COLO829 (cell line): ENCODE results near the gene LRMDA.
"Not testable (repeated sequence)": the region's sequence is repeated elsewhere in the genome, so short reads cannot be mapped to it uniquely, and the experiment has no call there.

ENCODE experiments used
- DNase-seq: peaks from one replicate; pipeline ENCODE4 v3.0.0; 2012; ENCODE audit warnings: low spot score

Gene LRMDA

DNA sequence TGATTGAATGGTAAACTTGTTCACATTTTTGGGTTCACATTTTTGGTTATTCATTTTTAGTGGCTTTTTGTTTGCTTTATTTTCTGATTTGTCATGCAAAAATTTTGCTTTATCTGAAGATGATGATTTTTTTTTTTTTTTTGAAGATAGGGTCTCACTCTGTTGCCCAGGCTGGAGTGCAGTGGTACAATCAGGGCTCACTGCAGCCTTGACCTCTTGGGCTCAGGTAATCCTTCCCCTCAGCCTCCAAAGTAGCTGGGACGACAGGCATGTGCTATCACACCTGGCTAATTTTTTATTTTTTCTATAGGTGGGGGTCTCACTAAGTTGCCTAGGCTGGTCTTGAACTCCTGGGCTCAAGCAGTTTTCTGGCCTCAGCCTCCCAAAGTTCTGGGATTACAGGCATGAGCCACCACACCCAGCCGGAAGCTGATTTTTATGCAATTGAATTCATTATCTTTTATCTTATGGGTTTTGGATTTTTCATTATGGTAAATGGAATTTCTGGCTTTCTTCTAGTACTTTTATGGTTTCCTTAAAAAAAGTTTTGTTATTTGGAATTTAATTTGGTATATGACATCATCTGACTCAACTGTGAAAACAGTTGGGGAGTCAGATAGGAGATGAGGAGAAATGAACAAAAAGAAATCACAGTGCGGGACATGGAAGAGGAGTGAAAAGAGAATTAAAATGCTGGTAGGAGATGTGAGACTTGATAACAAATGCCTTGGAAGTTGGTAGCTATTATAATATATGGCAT lies 158.7 kb downstream of the LRMDA start:
- DNase-seq = no peak

DNA sequence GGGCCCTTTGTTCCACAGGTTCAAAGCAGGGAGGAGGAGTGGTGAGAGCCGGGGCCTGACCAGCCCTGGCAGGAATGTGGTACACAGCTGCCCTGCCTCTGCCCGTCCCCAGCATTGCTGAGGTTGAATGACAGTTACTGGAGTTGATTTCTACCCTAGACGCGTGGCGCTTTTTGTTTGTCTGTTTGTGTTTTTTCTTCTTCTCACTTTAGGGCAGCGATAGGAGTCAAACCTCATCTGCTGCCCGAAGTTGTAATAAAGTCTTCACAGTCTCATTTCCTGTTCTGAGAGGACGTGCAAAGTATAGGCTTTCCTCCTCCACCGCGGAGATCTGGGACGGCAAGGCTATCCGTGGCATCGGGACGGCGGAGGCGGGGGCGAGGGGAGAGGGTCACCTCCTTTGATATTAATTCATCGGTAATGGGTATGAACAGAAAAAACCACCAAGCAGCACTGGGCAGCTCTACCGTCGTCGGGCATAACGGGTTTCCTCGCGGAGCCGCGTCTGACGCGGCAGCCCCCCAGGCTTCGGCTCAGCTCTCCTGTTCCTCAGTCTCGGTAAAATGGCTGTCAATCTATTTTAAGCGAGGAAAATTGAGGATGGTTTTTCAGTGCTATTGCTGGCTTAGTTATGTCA lies 160.8 kb downstream of the LRMDA start:
- DNase-seq = no peak

DNA sequence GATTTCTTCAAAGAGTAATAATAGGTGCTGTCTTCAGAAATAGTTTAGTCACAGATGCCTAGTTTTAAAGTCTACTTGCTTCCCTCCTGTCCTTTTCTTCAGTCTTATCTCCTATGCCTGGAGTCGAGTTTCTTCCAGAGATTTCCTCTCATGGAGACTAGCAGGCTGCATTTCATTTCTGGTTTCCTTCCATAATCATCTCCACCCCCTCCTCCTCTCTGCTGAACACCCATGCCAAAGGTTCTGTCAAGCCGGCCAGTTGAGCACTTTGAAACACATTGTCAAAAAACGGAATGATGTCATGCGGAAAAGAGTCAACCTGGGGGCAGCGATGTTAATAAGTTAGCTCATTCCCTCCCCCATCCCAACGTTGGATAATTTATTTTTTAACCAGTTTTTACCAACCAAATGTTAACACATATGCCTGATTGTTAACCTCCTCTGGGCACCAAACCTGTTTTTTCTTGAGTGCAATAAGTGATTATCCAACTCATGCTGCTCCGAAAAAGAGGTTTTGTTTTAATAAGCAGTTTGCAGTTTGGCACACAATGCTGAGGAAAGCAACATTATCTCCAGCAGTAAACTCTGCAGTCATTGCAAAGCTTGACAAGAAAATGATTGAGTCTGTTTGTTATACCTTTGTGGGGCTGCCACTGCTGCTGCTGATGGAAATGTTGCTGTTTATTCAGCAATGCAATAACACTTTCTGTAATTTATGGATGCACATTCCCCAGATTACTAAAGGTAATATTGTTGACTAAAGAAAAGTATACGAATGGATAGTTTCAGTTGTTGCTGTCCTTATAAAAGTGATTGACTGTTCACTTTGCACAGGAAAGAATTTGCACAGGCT lies 161.6 kb downstream of the LRMDA start:
- DNase-seq = no peak

DNA sequence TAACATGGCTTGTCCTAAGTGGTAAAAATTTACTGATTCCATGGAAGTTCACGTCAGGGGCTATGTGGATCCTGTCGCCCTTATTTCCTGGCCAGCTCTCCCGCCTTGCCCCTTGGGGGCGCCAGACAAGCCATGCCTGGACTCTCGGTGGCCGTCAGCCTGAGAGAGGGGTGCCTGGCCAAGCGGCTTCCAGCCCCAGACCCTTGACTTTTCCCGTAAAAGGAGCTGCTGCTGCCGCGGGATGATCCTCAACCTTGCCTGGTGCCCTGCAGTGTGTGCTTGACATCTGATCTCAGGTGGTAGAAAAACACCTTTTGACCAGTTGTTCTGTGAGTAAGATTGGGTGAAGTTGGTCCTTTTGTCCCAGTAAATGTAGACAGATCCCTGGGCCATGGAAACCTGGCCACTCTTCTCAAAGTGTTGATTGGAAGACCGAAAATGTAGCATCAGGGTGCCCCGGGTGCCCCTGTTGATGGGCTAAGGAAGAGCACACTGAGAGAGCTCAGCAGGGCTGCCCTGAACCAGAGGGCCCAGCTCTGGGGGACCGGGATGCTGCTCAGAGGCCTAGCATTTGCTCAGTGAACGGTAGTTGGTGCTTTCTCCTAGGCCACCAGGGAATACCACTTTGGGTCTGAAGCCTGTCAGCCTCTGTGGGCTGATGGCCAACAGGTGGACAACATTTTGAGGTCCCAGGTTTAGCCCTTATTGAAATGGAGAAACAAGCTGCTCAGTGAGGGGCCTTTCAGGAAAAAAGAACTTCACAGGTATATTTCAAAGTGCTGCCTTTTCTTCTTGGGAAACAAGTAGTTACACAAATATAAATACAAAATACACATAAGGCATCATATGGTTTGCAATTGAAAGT lies 162.5 kb downstream of the LRMDA start:
- DNase-seq = no peak

DNA sequence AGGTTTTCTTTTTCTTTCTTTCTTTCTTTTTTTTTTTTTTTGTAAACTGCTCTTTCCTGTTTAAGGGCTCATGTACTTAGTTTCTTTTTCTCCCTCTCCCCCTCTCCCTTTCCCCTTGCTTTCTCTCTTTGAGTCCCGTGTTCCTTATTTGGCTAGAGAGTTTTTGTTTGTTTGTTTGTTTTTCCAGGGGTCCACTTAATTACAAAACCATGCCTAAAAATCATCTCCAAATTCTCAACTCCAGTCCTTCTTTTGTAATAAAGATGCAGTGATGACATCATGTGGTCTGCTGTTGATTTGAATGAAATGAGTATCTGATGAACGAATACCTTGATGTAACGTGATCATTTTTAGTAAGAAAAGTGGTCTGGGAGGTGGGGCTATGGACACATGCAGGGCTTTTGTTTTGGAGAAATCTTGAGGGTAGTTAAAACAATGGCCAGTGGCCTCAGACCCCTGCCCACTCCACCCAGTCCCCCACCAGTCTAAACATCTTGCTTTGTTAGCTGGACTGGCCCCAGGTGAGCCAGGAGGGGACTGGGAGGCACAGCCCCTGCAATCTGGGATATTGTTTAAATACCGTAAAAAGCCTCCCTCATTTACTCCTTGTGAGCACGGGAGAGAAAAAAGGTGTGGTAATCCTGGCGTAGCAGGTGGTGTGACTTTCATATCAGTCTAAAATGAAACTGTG lies 165.7 kb downstream of the LRMDA start:
- DNase-seq = no peak

DNA sequence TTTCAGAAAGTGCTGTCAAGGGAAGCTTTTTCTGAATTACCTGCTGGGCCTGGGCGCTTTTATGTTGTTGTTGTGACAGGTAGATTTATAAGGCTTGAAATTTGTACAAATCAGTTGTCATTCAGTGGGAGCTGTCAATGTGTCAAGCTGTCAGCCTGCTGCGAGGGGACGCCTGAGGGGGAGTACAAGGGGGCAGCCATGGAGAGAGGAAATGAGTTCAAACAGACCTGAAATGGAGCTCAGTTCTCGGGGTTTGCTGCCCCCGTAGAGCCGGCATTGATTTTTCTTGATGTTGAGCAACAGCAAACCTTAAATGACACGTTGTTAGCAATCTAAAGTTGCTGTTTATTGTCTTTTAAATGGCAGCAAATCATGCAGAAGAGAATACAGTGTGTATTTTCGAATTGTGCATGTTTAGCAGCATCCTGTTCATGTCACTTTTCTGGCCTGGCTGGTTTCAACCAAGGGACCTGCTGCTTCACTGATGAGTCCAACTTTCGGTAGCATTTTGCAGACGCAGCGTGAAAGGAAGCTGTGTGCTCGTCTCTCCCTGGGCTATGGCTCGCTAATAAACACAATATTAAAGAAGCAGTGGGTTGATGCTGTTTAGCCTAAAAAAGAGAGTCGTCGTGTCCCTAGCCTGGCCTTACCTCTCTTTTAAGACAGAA lies 166.5 kb downstream of the LRMDA start:
- no peak for DNase-seq

DNA sequence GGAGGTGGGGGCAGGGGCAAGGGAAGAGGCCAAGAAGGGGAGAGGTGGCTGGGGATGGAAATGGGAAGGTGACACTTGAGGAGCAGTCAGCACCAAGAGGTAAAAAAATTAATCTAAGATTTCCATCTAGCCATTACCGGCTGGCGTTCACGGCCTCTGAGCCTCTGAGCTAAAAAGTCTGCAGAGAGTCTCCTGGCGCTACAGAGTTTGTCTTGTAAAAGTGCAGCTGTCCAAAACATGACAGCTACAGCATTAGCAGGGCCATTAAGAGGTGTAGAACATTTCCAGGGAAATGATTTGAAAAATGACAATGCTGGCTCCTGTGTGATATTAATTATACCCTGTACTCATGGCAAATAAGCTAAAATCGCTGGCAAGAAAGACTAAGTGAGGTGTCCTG lies 167.6 kb downstream of the LRMDA start:
- DNase-seq = no peak

DNA sequence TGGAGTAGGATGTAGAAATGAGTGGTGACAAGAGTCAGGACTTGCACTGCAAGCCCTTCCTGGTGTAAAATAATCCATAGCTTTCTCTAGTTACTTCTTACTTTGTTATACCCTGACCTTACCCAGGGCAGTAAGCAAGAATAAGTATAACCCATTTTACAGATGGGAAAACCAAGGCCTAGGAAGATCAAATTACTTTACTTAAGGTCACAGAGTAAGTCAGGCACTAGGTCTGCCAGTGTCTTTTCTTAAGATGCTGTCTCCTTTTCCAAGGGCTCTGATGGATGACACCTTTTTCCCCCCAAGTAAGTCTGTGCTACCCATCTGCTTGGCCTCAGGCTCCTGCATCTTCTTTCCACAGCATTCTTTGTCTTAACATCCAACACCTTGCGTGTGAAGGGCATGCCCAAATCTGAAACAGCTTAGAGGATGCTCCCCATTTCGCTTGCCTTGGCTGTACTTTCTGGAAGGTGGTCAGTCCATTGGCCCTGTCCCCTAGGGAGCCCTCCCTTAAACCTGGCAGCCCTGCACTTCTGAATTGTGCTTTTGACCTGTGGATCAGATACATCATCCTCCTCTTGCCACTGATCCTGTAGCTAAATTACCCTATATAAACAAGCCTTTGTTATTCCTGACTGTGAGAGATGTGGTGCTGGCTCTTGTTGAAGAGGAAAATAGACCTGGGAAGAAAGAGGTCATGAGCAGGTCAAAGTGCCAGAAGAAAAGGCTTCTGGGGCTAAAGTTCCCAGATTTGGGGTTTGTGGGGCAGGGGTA lies 168.6 kb downstream of the LRMDA start:
- peak; percentile 46 for DNase-seq

DNA sequence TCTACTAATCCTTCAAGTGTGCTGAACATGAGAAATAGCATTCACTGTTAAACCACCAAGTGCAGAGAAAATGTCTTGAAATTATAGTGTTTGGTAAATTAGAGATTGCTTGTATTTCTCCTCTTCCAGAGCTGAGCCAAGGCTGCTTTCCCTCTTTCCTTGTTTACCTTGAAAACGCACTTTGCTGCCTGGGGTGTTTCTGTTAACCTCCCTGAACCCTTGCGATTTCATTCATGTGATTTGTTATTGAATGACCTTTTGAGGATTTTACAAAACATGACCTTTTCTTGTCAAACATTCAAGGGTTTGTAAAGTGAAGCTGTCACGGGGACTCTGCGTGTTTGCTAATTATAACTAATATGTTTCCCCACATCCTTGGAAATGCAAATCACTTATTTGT lies 169.4 kb downstream of the LRMDA start:
- no peak for DNase-seq

DNA sequence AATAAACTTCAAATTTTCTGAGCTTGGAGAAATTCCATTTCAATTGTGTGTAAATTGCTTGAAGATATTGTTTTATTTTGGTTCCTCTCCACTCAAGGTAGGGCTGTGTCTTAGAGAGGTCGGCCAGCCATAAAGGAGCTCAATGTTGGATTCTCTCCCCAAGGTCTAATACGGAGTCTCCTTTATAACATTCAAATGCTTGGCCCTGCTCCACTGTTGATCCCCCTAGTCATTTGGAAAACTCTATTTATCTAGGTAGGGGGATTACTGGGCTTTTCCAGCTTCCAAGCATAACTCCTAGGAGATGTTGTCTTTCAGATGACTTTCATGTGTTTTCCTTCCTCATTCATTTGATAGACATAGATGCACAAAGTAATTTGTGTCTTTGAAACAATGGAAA lies 170.9 kb downstream of the LRMDA start:
- DNase-seq = no peak

DNA sequence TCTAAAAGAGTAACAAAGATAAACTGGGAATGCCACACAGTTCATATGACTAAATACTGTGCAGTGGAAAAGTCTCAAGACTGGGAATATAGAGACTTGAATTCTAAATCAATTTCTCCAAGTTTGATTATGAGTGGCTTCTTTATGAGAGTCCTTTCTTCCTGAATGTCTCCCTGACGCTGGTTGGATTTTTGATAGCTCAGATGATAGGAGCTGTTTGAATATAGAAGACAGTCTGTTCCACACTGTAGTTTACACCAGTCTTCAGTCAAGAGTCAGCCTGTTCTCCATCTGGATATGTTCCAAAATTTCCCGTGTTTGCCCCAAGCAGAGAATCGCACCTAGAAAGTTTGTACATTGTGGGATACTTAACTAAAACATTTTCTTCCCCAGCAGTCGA lies 173.7 kb downstream of the LRMDA start:
- peak; percentile 26 for DNase-seq

DNA sequence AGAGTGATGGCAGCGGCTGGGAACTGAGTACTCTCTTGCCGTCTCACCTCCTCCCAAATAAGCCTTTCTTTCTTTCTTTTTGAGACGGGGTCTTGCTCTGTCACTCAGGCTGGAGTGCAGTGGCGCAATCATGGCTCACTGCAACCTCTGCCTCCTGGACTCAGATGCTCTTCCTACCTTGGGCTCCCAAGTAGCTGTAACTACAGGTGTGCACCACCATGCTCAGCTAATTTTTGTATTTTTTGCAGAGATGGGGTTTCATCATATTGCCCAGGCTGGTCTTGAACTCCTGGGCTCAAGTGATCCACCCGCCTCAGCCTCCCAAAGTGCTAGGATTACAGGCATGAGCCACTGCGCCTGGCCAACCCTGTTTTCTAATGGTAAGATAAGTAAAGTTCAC lies 174.4 kb downstream of the LRMDA start:
- DNase-seq = not testable (repeated sequence)

DNA sequence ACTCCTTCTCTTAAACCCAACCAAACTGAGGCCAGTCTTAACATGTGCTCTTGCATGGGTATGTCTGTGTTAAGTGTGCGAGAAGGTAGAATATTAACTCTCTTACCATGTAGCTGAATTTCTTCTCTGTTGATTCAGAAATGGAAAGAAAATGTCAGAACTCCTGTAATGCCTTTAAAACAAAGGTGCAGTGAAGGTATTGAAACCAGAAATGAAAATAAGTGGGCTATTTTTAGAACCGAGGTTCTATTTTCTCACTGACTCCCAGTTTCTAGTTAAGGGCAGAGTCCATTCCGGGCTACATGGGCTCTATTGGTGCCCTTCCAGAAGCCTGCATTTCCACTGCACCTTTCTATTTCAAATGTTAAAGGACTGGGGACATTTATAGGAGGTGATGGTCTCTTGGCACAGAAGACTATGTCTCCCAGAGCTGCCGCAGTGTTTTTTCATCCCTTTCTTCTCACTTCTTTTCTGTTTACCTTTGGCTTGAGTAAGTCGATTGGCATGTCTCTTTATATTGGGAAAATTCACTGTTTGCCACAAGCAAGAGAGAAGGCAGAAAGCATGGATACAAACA lies 174.9 kb downstream of the LRMDA start:
- DNase-seq = no peak

DNA sequence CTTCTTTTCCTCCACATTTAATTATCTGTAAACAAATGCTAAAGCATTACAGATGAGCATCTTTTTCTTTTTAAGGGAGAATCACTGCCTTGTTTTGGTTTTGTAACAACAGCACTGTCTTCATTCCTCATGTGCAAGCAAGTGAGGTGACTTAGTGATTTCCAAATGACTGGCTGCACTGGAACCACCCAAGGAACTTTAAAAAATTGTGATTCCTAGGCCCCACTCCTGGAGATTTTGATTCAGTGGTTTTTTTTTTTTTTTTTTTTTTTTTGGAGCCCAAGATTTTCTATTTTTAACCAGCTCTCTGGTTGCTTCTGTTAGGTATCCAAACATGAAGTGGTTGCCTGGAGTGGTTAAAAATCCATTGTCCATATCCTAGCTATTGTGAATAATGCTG lies 176.2 kb downstream of the LRMDA start:
- DNase-seq = no peak

DNA sequence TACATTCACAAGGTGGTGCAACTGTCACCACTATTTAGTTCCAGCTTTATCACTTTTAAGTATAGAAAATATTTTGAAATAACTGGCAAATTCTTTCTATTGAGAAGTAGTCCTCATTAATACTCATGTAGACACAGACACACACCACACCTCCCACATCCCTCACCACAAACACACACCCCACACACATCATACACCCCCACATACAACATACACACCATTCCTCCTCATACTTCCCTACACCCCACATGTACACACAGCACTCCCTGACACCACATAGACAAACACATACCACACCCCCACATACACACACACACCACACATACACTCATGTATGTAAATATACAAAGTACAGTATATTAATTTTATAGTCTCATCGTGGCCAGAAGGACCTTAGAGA lies 178.8 kb downstream of the LRMDA start:
- DNase-seq = no peak

DNA sequence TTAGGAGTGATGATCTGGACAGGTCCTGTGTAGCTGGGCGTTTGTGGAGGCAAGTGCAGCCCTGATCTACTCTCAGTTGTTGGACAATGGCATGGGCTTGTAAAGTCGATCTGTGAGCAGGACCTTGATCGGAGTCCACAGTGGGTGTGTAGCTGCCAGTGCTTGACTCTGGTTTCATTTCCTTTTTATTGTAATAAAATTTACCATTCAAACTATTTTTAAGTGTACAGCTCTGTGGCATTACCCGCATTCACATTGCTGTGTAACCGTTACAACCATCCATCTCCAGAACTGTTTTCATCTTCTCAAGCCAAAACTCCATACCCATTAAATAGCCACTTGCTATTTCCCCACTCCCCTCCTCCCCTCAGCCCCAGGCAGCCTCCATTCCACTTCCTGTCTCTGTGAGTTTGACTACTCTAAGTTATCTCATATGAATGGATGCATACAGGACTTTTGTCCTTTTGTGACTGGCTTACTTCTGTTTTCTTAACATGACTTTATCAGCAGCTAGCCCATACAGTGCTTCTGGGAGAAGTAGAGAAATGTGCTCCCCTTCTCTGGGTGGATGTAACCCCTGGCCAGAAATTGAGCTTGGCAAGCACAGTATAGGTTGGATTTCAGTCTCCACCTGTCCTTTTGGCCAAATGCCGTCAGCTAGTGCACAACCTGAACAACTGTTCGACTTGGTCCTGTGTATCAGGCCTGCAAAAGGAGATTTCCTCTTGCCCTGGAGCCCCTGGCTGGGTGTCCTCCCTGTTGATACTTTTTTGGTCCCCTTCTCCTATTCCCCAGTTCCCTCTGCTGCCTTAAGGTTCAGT lies 180.0 kb downstream of the LRMDA start:
- no peak for DNase-seq

DNA sequence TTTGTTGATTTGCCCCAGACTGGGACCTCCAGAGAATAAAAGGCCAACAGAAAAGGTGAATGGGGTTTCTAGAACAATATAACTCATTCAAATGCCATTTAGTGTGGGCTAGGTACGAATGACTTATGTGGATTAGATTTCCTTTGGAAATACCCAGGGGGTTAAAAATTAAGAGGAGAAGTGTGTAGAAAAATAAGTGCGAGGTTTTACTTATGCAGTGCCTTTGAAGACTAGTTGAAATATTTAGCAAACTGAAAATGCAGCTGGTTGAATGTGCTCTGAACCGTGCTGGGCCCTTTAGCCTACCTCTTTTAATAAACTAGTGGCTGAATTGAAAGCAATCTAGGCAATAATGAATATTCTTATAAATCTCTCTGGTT lies 180.6 kb downstream of the LRMDA start:
- DNase-seq = no peak

DNA sequence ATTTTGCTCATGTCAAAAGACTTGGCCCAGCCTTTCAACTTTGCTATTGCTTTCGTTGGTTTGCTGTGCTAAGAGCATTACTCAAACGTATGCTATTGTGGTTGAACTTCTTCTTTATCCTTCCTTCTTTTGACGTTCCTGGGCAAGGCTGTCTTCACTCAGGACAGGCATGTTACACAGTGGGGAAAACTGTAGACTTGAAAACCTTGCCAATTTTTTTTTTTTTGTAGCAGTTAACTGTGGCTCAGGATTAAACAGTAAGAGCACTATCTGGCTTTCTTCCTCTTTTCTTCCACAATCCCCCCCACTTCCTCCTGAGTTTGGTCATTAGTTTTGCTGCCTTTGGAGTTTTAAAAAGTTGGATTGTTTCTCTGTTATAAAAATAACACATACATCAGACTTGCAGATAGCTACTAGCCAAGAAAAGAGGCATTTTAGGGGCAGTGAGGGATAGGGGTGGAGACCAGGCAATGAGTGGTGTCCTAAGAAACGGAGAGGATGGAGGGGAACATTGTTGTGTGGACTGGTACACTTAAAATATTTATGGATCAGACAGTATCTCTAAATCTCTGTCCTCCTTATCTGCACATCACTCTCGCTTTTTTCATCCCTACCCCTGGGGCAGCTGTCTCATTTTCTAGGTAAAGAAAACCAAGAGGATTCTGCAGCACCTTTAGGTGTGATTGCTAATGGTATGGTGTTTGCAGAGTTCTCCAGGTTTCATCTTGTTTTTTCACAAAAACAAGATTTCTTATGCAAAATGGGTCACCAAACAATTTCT lies 181.7 kb downstream of the LRMDA start:
- DNase-seq = peak; percentile 44
